ENCODE results near the gene KIF26A. TPM values are rescaled to one million over a fixed set of nuclear protein-coding genes. Genes with fewer than 3 reads are reported as not detected.

KIF26A gene
- polyA plus RNA-seq, 1 of the 3 experiments (the other 2 are of a cell fraction): 1.7 TPM

DNA sequence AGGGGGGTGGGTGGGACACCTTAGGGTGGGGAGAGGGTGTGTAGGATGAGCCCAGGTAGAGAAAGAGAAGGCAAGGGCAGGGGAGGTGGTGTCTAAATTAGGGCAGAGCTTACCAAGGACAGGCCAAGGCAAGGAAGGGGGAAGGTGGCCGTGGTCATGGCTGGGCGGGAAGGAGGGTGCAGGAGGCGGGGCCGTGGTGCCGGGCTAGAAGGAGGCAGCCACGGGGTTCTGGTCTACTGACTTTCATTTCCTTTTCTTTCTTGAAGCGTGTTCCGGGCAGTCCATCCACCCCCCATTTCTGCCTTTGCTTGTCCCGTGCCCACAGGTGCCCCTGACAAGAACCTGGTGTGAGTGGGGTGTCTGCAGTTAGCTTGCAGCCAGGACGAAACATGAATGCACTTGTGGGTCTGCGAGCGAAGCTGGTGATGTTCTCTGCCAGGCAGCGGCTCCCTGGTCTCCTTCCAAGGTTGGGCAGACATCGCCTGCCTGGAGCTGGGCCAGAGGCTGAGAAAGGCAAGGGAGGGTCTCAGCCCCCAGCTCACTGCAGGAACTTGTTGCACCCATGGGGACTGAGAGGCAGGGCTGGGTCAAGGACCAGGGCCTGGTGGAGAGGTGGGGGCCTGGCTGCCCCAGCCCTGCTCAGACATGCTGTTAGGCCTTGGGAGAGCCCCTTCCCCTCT, 58.2 kb downstream of the KIF26A start:
- no peaks in the 10 kb centered on the region for H3K36me3 ChIP-seq (replicated peaks in 1 of 2; ENCODE audit: control insufficient read depth in 1 of 2, insufficient read depth in 2 of 2, low read length in 1 of 2)
- H3K4me3 ChIP-seq (ENCODE audit: low read depth in 2 of 2, low read length in 1 of 2): no peak overlapping the region
- H3K4me2 ChIP-seq: no peak overlapping the region
- no peak for TF ChIP-seq CHD2 (IDR thresholded peaks at IDR 0.05; ENCODE audit: low read length, partially characterized antibody)
- TF ChIP-seq TAF1 (IDR thresholded peaks at IDR 0.05; ENCODE audit: borderline replicate concordance, low read depth, low read length): no peak
- TF ChIP-seq, protein P1, sequence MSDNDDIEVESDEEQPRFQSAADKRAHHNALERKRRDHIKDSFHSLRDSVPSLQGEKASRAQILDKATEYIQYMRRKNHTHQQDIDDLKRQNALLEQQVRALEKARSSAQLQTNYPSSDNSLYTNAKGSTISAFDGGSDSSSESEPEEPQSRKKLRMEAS (IDR thresholded peaks at IDR 0.05; ENCODE audit: low read depth): no peak
- POLR2A ChIA-PET: no interaction called here
- WGBS (ENCODE audit: low lambda C conversion rate): 62% methylated on average over 12 of the region's 14 CpGs
- H3K9ac ChIP-seq: no peak overlapping the region
- no peak for DNase-seq
- H3K27me3 ChIP-seq (ENCODE audit: insufficient read depth): no peaks in the 10 kb centered on the region
- CTCF ChIA-PET: interaction anchor here (0.8 to 1.4 kb wide), 3 partner anchors 27 to 325 kb away, joined by 3 to 4 read pairs (median 3); no protein-coding TSS in a partner anchor
- no peaks in the 10 kb centered on the region for H4K20me1 ChIP-seq (ENCODE audit: insufficient read depth)
- H3K9me2 ChIP-seq: no peaks in the 10 kb centered on the region
- H3K4me1 ChIP-seq (ENCODE audit: control insufficient read depth in 1 of 2, insufficient read depth in 2 of 2, low read depth in 1 of 2, low read length in 1 of 2): peaks cover 0 to 29% of the 10 kb centered on the region in 2 experiments; a peak in 1 of 4 replicates
- no peak overlapping the region for H2AFZ ChIP-seq (ENCODE audit: low read depth)
- H3K79me2 ChIP-seq (ENCODE audit: insufficient read depth): no peaks in the 10 kb centered on the region
- no peak overlapping the region for H3K27ac ChIP-seq (ENCODE audit: low read depth in 2 of 2, low read length in 1 of 2)
- no peaks in the 10 kb centered on the region for H3F3A ChIP-seq (replicated peaks; ENCODE audit: insufficient read depth)
- no peaks in the 10 kb centered on the region for H3K9me3 ChIP-seq

DNA sequence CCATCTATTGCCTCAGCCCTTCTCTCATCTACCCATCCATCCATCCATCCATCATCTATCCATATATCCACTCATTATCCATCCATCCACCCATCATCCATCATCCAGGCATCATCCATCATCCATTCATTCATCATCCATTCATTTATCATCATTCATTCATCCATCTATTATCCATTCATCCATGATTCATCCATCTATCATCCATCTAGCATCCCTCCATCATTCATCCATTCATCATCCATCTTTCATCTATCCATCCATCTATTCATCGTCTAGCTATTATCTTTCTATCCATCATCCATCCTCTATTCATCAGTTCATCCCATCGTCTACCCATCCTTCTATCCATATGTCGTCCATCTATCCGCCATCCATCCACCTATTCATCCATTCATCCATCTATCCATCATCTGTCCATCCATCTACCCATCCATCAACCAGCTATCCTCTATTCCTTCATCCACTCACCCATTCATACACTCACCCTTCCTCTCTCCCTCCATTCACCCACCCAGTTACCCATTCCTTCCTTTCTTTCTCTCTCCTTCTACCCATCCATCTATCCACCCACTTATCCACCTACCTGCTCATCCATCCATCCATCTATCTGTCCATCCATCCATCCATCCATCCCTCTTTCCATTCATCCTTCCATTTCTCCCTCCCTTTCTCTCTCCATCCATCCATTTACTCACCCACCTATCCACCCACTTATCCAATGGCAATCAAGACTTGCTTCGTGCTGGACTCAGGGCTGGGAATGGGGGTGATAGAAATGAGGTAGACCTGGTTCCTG, 59.3 kb downstream of the KIF26A start:
- no peak for DNase-seq
- Histone ChIP-seq H3K9ac (no peak overlapping the region), H3K9me2 (no peaks in the 10 kb centered on the region), H3F3A (replicated peaks; ENCODE audit: insufficient read depth) (no peaks in the 10 kb centered on the region), H3K4me2 (no peak overlapping the region), H4K20me1 (ENCODE audit: insufficient read depth) (no peaks in the 10 kb centered on the region), H3K4me1 (ENCODE audit: control insufficient read depth in 1 of 2, insufficient read depth in 2 of 2, low read depth in 1 of 2, low read length in 1 of 2) (peaks cover 0 to 33% of the 10 kb centered on the region in 2 experiments; a peak in 2 of 4 replicates), H3K79me2 (ENCODE audit: insufficient read depth) (no peaks in the 10 kb centered on the region), H2AFZ (ENCODE audit: low read depth) (no peak overlapping the region), H3K27me3 (ENCODE audit: insufficient read depth) (no peaks in the 10 kb centered on the region), H3K9me3 (no peaks in the 10 kb centered on the region), H3K27ac (ENCODE audit: low read depth in 2 of 2, low read length in 1 of 2) (no peak overlapping the region), H3K4me3 (ENCODE audit: low read depth in 2 of 2, low read length in 1 of 2) (no peak overlapping the region), H3K36me3 (replicated peaks in 1 of 2; ENCODE audit: control insufficient read depth in 1 of 2, insufficient read depth in 2 of 2, low read length in 1 of 2) (no peaks in the 10 kb centered on the region)
- WGBS (ENCODE audit: low lambda C conversion rate): 59% methylated on average over 5 of the region's 5 CpGs
- ChIA-PET POLR2A (no interaction called here), CTCF (interaction anchor here (1.3 to 1.4 kb wide), 2 partner anchors 26 to 60 kb away, joined by 3 to 4 read pairs; no protein-coding TSS in a partner anchor)
- TF ChIP-seq FOXJ3 (CRISPR knock-in tag; IDR thresholded peaks at IDR 0.05): no peak
- TF ChIP-seq JUND (IDR thresholded peaks at IDR 0.05): no peak
- no peak for TF ChIP-seq CHD2 (IDR thresholded peaks at IDR 0.05; ENCODE audit: low read length, partially characterized antibody)
- TF ChIP-seq MEF2A (IDR thresholded peaks at IDR 0.05; ENCODE audit: borderline replicate concordance, low read depth): no peak
- no peak for TF ChIP-seq TAF1 (IDR thresholded peaks at IDR 0.05; ENCODE audit: borderline replicate concordance, low read depth, low read length)
- TF ChIP-seq ELF1 (IDR thresholded peaks at IDR 0.05): no peak

DNA sequence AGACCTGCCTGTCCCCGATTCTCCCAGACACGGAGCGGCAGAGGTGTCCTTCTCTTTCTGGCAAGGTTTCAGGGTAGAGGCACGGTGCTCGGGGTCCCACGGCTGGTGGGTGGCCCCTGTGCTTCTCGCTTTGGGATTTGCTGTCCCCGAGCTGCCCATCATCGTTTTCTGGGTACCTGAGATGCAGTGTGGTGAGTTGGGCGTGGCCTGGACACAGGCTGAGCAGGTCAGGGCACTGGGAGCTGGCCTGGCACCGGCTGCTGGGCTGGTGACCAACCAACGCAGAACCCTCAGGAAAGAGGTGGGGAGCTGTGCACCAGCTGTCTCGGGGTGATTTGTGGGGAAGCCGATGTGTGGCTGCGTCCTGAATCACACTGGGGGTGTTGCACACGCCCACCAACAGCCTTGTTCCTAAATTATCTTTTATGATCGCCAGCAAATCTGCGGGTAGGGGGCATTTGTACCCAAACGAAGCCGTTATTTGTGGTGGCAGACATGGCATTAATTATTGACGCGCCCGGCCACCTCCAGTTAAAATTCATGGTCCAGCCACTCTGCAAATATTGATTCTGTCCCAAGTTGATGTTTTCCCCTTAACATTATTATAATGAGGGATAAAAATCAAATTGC, 61.0 kb downstream of the KIF26A start:
- ChIA-PET POLR2A (no interaction called here), CTCF (interaction anchor here (1.0 to 1.1 kb wide), 2 partner anchors 8 to 25 kb away, joined by 3 to 5 read pairs; no protein-coding TSS in a partner anchor)
- Histone ChIP-seq H3F3A (replicated peaks; ENCODE audit: insufficient read depth) (no peaks in the 10 kb centered on the region), H3K27me3 (ENCODE audit: insufficient read depth) (no peaks in the 10 kb centered on the region), H3K4me3 (ENCODE audit: low read depth in 2 of 2, low read length in 1 of 2) (no peak overlapping the region), H3K4me2 (no peak overlapping the region), H3K9me3 (no peaks in the 10 kb centered on the region), H3K36me3 (replicated peaks in 1 of 2; ENCODE audit: control insufficient read depth in 1 of 2, insufficient read depth in 2 of 2, low read length in 1 of 2) (no peaks in the 10 kb centered on the region), H3K9me2 (no peaks in the 10 kb centered on the region), H3K79me2 (ENCODE audit: insufficient read depth) (no peaks in the 10 kb centered on the region), H3K27ac (ENCODE audit: low read depth in 2 of 2, low read length in 1 of 2) (no peak overlapping the region), H3K4me1 (ENCODE audit: control insufficient read depth in 1 of 2, insufficient read depth in 2 of 2, low read depth in 1 of 2, low read length in 1 of 2) (peaks cover 0 to 39% of the 10 kb centered on the region in 2 experiments; a peak in 2 of 4 replicates), H4K20me1 (ENCODE audit: insufficient read depth) (no peaks in the 10 kb centered on the region), H2AFZ (ENCODE audit: low read depth) (no peak overlapping the region), H3K9ac (no peak overlapping the region)
- no peak for DNase-seq
- no peak for TF ChIP-seq NFIC (IDR thresholded peaks at IDR 0.05; ENCODE audit: borderline replicate concordance)
- 73% methylated on average over 13 of the region's 23 CpGs for WGBS (ENCODE audit: low lambda C conversion rate)

All from SK-N-SH (cell line).